GM12873 (cell line): Measurements from ENCODE around the gene CLEC19A.

Experiments used
- CTCF ChIP-seq: IDR thresholded peaks from 2 replicates; pipeline ENCODE4 v1.5.1; 2012; ENCODE audit warnings: low read depth, mild to moderate bottlenecking, moderate library complexity, low read length, control low read depth; ENCODE audit not compliant: insufficient read depth; ENCODE audit errors: missing control alignments

Gene CLEC19A

GRCh38 chr16:19305443-19305842, 19.9 kb downstream of the CLEC19A start:
- no peak for TF ChIP-seq CTCF

- no peak for TF ChIP-seq CTCF
Measured at GRCh38 chr16:19307587-19308241, 22.2 kb downstream of the CLEC19A start.

GRCh38 chr16:19308392-19308791, 22.9 kb downstream of the CLEC19A start:
- no peak for TF ChIP-seq CTCF

GRCh38 chr16:19309178-19309577, 23.6 kb downstream of the CLEC19A start:
- no peak for TF ChIP-seq CTCF

- TF ChIP-seq CTCF: no peak
Measured at GRCh38 chr16:19314718-19315425, 29.3 kb downstream of the CLEC19A start.

- TF ChIP-seq CTCF: no peak
Measured at GRCh38 chr16:19315889-19316433, 30.4 kb downstream of the CLEC19A start.

- TF ChIP-seq CTCF: no peak
Measured at GRCh38 chr16:19316846-19317245, 31.3 kb downstream of the CLEC19A start.
